NCI-H1436 (cell line): ENCODE measurements around the gene TMEM9.

Experiments used
- DNase-seq: peaks from one replicate; lab custom pipeline; 2025; lab: John Stamatoyannopoulos, UW

TMEM9 gene

GRCh38 chr1:201104141-201104540 is 50.1 kb downstream of the TMEM9 start:
- DNase-seq = no peak

- no peak for DNase-seq
Observed at GRCh38 chr1:201103666-201104065, 50.6 kb downstream of the TMEM9 start.

DNA sequence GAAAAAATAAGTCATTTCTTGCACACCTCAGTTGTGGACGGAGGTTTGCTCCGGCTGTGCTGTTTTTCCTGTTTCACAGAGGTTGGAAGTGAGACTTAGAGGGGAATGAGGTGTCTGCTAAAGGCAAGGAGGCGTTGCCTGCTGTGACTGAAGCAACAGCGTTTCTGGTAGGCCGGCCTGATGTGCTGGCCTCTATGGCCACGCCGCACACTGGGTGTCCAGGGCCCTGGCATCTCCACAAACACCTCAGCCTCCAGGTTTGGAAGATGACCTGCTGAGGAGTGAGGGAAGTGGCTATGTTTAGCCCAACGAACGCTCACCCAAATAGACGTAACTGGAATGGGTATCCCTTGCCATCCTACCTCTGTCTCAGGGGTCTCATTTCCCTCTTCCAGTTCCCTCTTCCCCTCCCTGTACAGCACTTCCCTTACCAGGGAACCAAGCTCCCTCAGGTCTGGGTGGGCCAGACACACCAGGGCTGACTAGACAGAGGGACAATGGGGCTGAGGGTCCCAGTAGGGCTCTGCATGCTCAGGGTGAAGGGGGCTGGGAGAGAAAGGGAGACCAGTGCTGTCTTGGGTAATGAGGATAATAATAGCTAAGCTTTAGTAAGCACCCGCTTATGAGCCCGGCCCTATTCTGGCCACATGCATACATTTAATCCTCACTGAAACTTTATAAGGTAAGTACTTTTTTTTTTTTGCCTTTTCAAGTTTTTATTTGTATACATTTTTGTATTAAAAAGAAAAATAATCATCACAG is 53.9 kb downstream of the TMEM9 start:
- no peak for DNase-seq

- DNase-seq = no peak
Observed at GRCh38 chr1:201098992-201099677, 55.1 kb downstream of the TMEM9 start.

GRCh38 chr1:201096977-201097856 is 57.1 kb downstream of the TMEM9 start:
- DNase-seq = no peak

DNA sequence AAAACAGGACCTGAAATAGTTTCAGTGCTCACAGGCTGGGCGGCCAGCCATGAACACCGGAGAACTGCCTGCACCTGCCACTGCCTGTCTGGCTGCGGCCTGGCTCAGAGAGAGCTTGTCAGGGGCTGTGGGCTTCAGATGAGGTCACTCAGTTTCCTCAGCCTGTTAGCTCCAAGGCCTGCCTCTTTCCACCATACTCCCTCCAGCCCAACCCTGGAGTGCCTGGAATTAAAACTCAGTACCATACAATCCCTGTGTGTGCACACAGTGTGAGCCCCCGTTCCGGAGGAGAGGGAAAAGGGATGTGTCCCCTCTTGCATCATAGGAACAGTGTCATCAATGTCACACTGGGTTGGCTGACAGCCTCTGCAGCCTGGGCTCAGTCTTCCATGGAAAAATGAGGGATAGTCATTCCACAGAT is 58.2 kb downstream of the TMEM9 start:
- no peak for DNase-seq

- no peak for DNase-seq
Observed at GRCh38 chr1:201095581-201095980, 58.7 kb downstream of the TMEM9 start.

DNA sequence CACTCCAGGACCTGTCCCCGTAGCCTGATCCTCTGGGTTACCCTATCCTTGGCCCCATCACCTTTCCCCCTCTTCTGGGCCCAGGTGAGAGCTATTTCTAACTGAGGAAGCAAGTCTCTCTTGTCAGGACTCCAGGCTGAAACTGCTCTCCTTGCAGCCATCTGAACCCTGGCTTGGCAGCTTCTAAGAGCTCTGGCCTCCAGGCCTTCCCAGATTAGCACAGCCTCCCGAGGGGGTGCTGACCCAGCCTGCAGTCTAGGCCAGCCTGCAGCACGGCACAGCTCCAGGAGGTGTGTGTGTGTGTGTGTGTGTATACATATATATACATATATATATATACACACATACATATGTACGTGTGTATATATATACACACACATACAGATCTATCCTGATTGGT is 59.4 kb downstream of the TMEM9 start:
- no peak for DNase-seq

- no peak for DNase-seq
Observed at GRCh38 chr1:201093962-201094361, 60.3 kb downstream of the TMEM9 start.

- DNase-seq = no peak
Observed at GRCh38 chr1:201093561-201093960, 60.7 kb downstream of the TMEM9 start.

- no peak for DNase-seq
Observed at GRCh38 chr1:201092738-201093137, 61.5 kb downstream of the TMEM9 start.

DNA sequence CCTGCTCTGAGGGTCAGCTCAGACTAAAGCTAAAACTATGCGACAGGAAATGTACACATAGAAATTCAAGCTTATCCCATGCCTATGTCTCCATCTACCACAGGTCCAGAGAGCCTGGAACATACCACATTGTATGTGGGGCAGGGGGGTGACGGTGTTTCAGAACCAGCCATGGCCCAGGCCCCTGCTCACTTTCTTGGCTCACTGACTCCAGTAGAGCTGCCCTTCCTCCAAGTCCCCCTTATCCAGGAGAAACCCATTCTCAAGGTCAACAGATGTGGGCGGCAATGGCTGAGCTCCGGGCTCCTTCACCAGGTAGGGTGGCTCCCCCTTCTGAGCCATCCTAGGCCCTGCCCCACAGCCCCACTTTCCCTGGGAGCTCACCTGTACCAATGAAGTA is 63.0 kb downstream of the TMEM9 start:
- DNase-seq = no peak

DNA sequence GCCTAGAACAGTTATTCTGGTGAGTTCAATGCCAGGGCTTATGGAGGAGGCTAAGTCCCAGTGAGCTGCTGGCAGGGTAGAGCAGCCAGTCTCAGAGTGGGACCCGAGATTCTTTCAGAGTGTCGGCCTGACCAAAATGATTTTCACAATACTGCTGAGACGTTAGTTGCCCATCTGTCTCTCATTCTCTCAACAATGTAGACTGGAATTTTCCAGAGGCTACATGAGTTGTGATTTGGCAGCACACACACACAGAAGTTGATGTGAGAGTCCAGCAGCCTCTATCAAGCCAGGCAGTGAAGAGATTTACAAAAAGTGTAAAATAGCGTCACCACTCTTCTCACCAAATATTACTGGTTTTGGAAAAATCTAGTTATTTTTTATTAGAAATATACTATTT is 63.7 kb downstream of the TMEM9 start:
- DNase-seq = no peak

DNA sequence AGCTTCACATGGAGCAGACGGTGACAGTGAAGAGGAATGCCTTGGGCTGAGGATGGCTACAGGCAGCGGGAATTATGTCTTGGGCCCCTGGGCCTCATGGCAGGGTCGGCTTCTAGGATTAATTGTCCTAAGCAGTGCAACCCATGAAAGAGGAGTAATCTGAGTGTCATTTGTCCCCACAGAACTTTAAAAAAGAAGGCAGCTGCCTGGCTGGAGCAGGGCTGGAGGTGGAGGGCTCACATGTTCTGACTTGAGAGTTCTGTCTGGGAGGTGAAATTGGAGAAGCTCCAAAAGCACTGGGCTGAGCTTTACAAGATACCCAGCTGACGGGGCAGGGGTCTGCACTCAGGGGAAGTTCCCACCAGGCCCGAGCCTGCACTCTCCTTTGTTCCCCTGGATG is 64.7 kb downstream of the TMEM9 start:
- no peak for DNase-seq

DNA sequence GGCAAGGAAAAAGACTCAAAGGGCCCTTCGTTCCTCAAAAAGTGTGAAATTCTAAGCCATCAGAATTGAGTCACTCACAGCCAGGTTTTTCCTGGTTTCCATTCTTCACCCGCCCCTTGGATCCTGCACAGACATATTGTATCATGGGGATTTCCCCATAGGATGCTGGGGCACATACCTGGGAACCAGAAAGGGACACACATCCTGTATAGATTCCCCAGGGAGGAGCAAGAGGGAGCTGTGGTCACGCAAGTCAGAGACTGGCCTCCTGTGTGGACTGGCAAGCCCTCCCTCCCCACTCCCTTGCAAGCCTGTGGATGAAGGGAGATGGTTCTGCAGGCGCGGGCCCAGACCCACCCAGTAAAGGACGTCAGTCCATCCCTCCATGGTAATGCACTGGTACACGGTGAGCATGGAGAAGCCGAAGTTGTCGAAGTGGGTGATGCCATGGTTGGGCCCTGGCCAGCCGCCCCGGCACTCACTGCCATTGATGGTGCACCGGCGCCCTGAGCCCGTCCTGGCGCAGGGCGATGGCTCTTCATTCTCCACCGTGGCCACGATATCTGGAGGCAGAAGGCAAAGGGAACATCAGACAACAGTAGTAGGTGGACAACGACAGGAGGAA is 65.3 kb downstream of the TMEM9 start:
- DNase-seq = no peak

DNA sequence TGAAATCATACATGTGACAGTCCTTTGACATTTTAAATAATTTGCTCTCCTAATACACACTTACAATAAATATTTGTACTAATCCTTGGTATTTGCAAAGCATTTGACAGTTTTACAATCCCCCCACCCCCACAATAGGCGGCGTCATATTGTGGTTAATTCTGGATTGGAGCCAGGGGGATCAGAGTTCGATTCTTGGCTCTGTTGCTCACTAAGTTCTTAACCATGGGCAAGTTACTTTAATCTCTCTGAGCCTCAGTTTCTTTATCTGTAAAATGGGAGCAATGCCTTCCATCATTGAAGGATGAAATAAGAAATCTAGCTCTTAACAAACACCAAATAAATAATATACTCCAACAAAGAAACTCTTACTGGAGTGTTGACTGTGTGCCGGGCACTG is 65.9 kb downstream of the TMEM9 start:
- DNase-seq = no peak

- peak; percentile 63 for DNase-seq
Observed at GRCh38 chr1:201085902-201086735, 68.2 kb downstream of the TMEM9 start.
